ENCODE measurements around the gene SPRTN.

The SPRTN gene

DNA sequence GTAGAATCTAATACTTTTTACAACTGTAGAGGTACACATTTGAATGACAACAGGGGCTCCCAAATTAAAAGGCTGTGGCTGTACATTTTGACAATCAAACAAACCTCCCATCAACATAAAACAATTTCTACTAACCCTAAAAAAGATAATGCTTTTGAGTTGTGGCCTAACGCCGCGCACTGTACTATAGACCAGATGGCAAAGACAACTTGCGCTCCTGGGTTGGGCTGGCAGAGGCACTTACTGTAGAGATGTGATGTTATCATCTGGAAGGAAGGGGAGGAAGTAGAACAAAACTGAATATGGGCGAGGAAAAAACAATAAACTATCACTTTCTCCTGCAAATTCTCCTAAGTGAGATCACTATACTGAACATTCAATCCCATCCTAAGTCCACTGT, 26.1 kb downstream of the SPRTN start:
- ChIA-PET CTCF (interaction anchor here (1.5 to 8.8 kb wide), 4 partner anchors 12 to 226 kb away, joined by 3 to 54 read pairs (median 10); no protein-coding TSS in a partner anchor), POLR2A (no interaction called here)
- TF ChIP-seq, protein P1, sequence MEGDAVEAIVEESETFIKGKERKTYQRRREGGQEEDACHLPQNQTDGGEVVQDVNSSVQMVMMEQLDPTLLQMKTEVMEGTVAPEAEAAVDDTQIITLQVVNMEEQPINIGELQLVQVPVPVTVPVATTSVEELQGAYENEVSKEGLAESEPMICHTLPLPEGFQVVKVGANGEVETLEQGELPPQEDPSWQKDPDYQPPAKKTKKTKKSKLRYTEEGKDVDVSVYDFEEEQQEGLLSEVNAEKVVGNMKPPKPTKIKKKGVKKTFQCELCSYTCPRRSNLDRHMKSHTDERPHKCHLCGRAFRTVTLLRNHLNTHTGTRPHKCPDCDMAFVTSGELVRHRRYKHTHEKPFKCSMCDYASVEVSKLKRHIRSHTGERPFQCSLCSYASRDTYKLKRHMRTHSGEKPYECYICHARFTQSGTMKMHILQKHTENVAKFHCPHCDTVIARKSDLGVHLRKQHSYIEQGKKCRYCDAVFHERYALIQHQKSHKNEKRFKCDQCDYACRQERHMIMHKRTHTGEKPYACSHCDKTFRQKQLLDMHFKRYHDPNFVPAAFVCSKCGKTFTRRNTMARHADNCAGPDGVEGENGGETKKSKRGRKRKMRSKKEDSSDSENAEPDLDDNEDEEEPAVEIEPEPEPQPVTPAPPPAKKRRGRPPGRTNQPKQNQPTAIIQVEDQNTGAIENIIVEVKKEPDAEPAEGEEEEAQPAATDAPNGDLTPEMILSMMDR (IDR thresholded peaks at IDR 0.05; ENCODE audit: control extremely low read depth, extremely low read depth, low read depth, missing control alignments), result no peak
- DNase-seq (ENCODE audit: extremely low spot score), result no peak

DNA sequence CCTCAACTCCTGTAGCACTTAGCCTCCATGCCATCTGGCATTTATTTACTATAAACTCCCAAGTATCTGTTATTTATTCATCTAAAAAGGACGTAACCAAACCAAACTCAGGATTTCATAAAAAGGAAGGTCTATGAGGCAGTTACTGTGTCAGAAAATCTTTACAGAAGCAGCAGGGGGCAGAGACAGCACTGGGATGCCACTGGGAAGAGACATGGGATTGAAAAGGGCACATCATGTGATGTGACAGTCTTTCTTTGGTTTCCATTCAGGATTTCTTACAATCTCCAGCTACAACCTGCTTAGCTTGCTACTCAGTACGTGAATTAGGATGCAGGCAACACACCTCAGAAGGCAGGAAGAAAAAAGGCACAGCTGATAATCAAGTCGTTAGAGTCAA, 31.2 kb downstream of the SPRTN start:
- TF ChIP-seq, protein P1 (IDR thresholded peaks at IDR 0.05; ENCODE audit: control extremely low read depth, extremely low read depth, low read depth, missing control alignments), result no peak
- ChIA-PET POLR2A (no interaction called here), CTCF (no interaction called here)
- DNase-seq (ENCODE audit: extremely low spot score), result no peak

DNA sequence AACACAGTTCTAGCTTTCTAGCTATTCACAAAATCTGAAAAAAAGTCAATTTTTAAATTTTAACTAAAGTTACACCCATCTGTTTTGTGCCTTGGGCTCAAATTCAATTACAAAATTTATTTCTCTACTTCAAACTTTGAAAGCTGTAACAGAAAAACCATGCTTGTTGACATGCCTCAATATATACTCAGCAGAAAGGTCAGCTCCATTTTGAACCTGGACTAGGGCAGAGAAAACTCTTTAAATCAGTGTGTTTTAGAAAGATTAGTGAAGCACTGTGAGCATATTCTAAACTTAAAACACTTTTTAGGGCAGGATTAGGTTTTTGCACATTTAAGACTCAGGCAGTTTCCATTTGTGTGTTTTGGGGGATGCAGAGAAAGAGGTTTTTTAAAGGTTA, 34.4 kb downstream of the SPRTN start:
- TF ChIP-seq, protein P1 (IDR thresholded peaks at IDR 0.05; ENCODE audit: control extremely low read depth, extremely low read depth, low read depth, missing control alignments), result no peak
- CTCF ChIA-PET, result interaction anchor here (0.7 to 2.8 kb wide), 5 partner anchors 10 to 159 kb away, joined by 3 to 13 read pairs (median 5); no protein-coding TSS in a partner anchor
- POLR2A ChIA-PET, result no interaction called here
- no peak for DNase-seq (ENCODE audit: extremely low spot score)

DNA sequence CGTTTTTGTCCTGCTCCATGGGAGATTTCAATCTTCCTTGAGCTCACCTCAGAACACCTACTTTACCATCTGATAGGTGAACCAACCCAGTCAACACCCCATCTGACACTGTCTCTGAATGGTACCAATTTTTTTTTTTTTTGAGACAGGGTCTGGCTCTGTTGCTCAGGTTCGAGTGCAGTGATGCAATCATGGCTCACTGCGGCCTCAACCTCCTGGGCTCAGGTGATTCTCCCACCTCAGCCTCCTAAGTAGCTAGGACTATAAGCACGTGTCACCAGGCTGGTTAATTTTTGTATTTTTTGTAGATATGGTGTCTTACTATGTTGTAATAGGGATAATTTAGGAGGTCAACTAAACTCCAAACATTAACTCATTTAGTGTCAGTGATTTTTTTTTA, 36.3 kb downstream of the SPRTN start:
- TF ChIP-seq, protein P1 (IDR thresholded peaks at IDR 0.05; ENCODE audit: control extremely low read depth, extremely low read depth, low read depth, missing control alignments), result no peak
- CTCF ChIA-PET, result interaction anchor here (1.4 to 3.5 kb wide), 4 partner anchors 11 to 36 kb away, joined by 3 to 16 read pairs (median 4); partner anchors contain the start of genes EXOC8 and SPRTN
- DNase-seq (ENCODE audit: extremely low spot score), result no peak
- POLR2A ChIA-PET, result no interaction called here

DNA sequence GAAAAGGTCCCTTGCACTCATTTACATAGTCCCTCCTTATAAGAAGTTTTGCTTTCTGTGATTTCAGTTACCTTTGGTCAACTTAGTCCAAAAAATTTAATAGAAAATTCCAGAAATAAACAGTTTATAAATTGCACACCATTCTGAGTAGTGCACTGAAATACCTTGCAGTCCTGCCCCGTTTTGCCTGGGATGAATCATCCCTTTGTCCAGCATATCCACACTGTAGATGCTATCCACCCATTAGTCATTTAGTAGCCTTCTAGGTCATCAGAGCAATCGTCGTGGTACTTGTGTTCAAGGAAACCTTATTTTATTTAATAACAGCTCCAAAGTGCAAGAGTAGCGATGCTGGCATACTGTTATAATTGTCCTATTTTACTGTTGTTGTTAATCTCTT, 38.0 kb downstream of the SPRTN start:
- TF ChIP-seq, protein P1 (IDR thresholded peaks at IDR 0.05; ENCODE audit: control extremely low read depth, extremely low read depth, low read depth, missing control alignments), result no peak
- DNase-seq (ENCODE audit: extremely low spot score), result no peak
- ChIA-PET CTCF (interaction anchor here (2.0 to 3.5 kb wide), 3 partner anchors 13 to 18 kb away, joined by 5 to 16 read pairs (median 6); no protein-coding TSS in a partner anchor), POLR2A (no interaction called here)

DNA sequence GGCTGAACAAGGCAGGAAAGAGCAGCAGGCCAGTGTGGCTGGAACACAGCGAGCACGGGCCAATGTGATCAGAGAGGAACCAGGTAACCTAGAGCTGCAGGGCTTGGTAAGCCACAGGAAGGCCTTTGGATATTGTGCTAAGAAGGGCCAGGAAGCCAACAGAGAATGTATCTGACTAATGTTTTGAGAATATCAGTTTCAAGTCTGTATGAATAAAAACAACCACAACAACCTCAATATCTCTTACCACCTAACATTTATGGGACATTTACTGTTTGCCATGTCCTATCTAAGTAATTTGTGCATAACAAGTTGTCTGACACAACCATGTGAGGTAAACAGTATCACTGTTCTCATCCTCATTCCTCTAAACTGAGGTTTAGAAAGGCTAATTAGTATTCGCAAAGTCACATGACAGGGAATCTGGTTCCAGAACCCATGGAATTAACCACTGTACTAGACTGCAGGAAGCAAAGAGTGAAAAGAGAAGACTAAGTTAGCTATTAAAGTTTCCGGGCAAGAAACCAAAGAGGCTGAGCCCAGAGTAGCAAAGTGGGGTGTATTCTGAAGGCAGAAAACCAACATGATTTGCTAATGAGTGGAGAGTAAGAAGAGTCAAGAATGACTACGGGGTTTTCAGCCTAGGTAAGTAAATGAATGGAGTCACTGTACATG, 38.9 kb downstream of the SPRTN start:
- POLR2A ChIA-PET, result no interaction called here
- CTCF ChIA-PET, result interaction anchor here (1.6 to 3.5 kb wide), 5 partner anchors 13 to 155 kb away, joined by 3 to 16 read pairs (median 5); no protein-coding TSS in a partner anchor
- TF ChIP-seq, protein P1 (IDR thresholded peaks at IDR 0.05; ENCODE audit: control extremely low read depth, extremely low read depth, low read depth, missing control alignments), result no peak
- DNase-seq (ENCODE audit: extremely low spot score), result no peak

Data from GM10248 (cell line).